SK-N-MC (cell line): ENCODE data around the gene KYNU.

Source experiments
- DNase-seq: peaks from one replicate; pipeline ENCODE4 v3.0.0-alpha.2; 2011; ENCODE audit warnings: low read depth, low spot score
- H3K27ac ChIP-seq: fragments of 200-600 bp; sonication (generic); 2 replicates; pipeline ENCODE4 v1.5.1; 2016; ENCODE audit warnings: mixed run types
- H3K36me3 ChIP-seq: fragments of 200-600 bp; sonication (generic); 2 replicates; pipeline ENCODE4 v1.6.1; 2017; ENCODE audit warnings: antibody characterized with exemption, low read length, mixed read lengths; ENCODE audit not compliant: insufficient read depth
- H3K4me3 ChIP-seq: fragments of 200-600 bp; sonication (generic); 2 replicates; pipeline ENCODE4 v1.5.1; 2016
- H3K9ac ChIP-seq: fragments of 200-600 bp; sonication (generic); 2 replicates; pipeline ENCODE4 v1.8.0; 2017; ENCODE audit warnings: mixed run types, mixed read lengths; ENCODE audit not compliant: insufficient read length
- H3K9me3 ChIP-seq: fragments of 200-600 bp; sonication (generic); 2 replicates; pipeline ENCODE4 v1.6.1; 2017; ENCODE audit warnings: low read depth, mild to moderate bottlenecking, antibody characterized with exemption, low read length, moderate library complexity, mixed read lengths
- EZH2 ChIP-seq: fragments of 200-600 bp; sonication (generic); IDR thresholded peaks from one replicate; pipeline ENCODE4 v1.6.1; 2017; ENCODE audit warnings: antibody characterized with exemption
- FOXP2 ChIP-seq: optimal IDR thresholded peaks from 2 replicates; pipeline ENCODE3; 2011; ENCODE audit warnings: mild to moderate bottlenecking, moderate library complexity; ENCODE audit not compliant: insufficient read depth; ENCODE audit errors: extremely low read length, control extremely low read depth
- POLR2AphosphoS5 ChIP-seq: IDR thresholded peaks from 2 replicates; pipeline ENCODE4 v1.6.1; 2012; ENCODE audit warnings: mild to moderate bottlenecking, low read depth, low read length, borderline replicate concordance

The KYNU gene

GRCh38 chr2:142930835-142931398 lies 53.5 kb downstream of the KYNU start:
- TF ChIP-seq FOXP2 (no peak), EZH2 (no peak), POLR2AphosphoS5 (no peak)
- Histone ChIP-seq H3K36me3 (no peaks in the 10 kb centered on the region), H3K9ac (no peak overlapping the region), H3K4me3 (no peak overlapping the region), H3K27ac (no peak overlapping the region), H3K9me3 (no peaks in the 10 kb centered on the region)
- no peak for DNase-seq

GRCh38 chr2:142933916-142934315 lies 56.5 kb downstream of the KYNU start:
- Histone ChIP-seq H3K9me3 (no peaks in the 10 kb centered on the region), H3K9ac (no peak overlapping the region), H3K4me3 (no peak overlapping the region), H3K36me3 (no peaks in the 10 kb centered on the region), H3K27ac (no peak overlapping the region)
- DNase-seq, result no peak
- no peak for TF ChIP-seq EZH2
- TF ChIP-seq POLR2AphosphoS5, result no peak
- TF ChIP-seq FOXP2, result no peak

GRCh38 chr2:142935563-142936089 lies 58.2 kb downstream of the KYNU start:
- Histone ChIP-seq H3K27ac (no peak overlapping the region), H3K36me3 (no peaks in the 10 kb centered on the region), H3K9me3 (no peaks in the 10 kb centered on the region), H3K9ac (no peak overlapping the region), H3K4me3 (no peak overlapping the region)
- no peak for TF ChIP-seq FOXP2
- TF ChIP-seq EZH2, result no peak
- TF ChIP-seq POLR2AphosphoS5, result no peak
- no peak for DNase-seq

- no peak overlapping the region for H3K27ac ChIP-seq
- H3K9ac ChIP-seq, result no peak overlapping the region
- no peaks in the 10 kb centered on the region for H3K9me3 ChIP-seq
- no peak for TF ChIP-seq POLR2AphosphoS5
- no peak for TF ChIP-seq EZH2
- TF ChIP-seq FOXP2, result no peak
- no peaks in the 10 kb centered on the region for H3K36me3 ChIP-seq
- no peak overlapping the region for H3K4me3 ChIP-seq
- no peak for DNase-seq
Measured at GRCh38 chr2:142936629-142937028, 59.2 kb downstream of the KYNU start.

- Histone ChIP-seq H3K9me3 (no peaks in the 10 kb centered on the region), H3K36me3 (no peaks in the 10 kb centered on the region), H3K9ac (no peak overlapping the region), H3K27ac (no peak overlapping the region), H3K4me3 (no peak overlapping the region)
- DNase-seq, result no peak
- no peak for TF ChIP-seq EZH2
- no peak for TF ChIP-seq POLR2AphosphoS5
- no peak for TF ChIP-seq FOXP2
Measured at GRCh38 chr2:142937347-142937746, 59.9 kb downstream of the KYNU start.

GRCh38 chr2:142938240-142938639 lies 60.8 kb downstream of the KYNU start:
- no peaks in the 10 kb centered on the region for H3K36me3 ChIP-seq
- DNase-seq, result no peak
- no peak overlapping the region for H3K4me3 ChIP-seq
- H3K9me3 ChIP-seq, result no peaks in the 10 kb centered on the region
- no peak overlapping the region for H3K27ac ChIP-seq
- H3K9ac ChIP-seq, result no peak overlapping the region
- TF ChIP-seq FOXP2, result no peak
- no peak for TF ChIP-seq EZH2
- no peak for TF ChIP-seq POLR2AphosphoS5

- Histone ChIP-seq H3K4me3 (no peak overlapping the region), H3K36me3 (no peaks in the 10 kb centered on the region), H3K9me3 (no peaks in the 10 kb centered on the region), H3K27ac (no peak overlapping the region), H3K9ac (no peak overlapping the region)
- no peak for TF ChIP-seq EZH2
- TF ChIP-seq FOXP2, result no peak
- no peak for TF ChIP-seq POLR2AphosphoS5
- no peak for DNase-seq
Measured at GRCh38 chr2:142940606-142941223, 63.3 kb downstream of the KYNU start.

- no peak overlapping the region for H3K4me3 ChIP-seq
Measured at GRCh38 chr2:142942690-142943089, 65.2 kb downstream of the KYNU start.

More at GRCh38 chr2:142942690-142943089, 65.2 kb downstream of the KYNU start:
- no peak for DNase-seq
- no peak overlapping the region for H3K27ac ChIP-seq
- TF ChIP-seq FOXP2 (no peak), POLR2AphosphoS5 (no peak), EZH2 (no peak)
- no peaks in the 10 kb centered on the region for H3K9me3 ChIP-seq
- no peak overlapping the region for H3K9ac ChIP-seq
- no peaks in the 10 kb centered on the region for H3K36me3 ChIP-seq
